HL-60 (cell line): ENCODE data around the gene CALHM2.

Source experiments
- DNase-seq, 2 experiments: peaks; one replicate each; pipeline ENCODE4 v3.0.0-alpha.2; 2010 to 2020; ENCODE audit warnings: low read depth in 1 of 2, low spot score in 1 of 2
- H3K27ac ChIP-seq: fragments of 250-450 bp; sonication (Bioruptor Pico); replicated peaks from 2 replicates; pipeline ENCODE4 v1.5.1; 2020; ENCODE audit warnings: mild to moderate bottlenecking, moderate library complexity
- H3K27me3 ChIP-seq: fragments of 250-450 bp; sonication (Bioruptor Pico); 2 replicates; pipeline ENCODE4 v1.5.1; 2021; ENCODE audit warnings: mild to moderate bottlenecking, moderate library complexity; ENCODE audit not compliant: insufficient read depth, poor library complexity, severe bottlenecking
- H3K4me3 ChIP-seq: replicated peaks from 2 replicates; pipeline ENCODE4 v1.5.1; 2011; ENCODE audit warnings: mild to moderate bottlenecking, control low read depth, low read length; ENCODE audit not compliant: insufficient read depth
- GABPA ChIP-seq: IDR thresholded peaks from 2 replicates; pipeline ENCODE4 v1.6.1; 2012; ENCODE audit warnings: low read depth
- POLR2AphosphoS5 ChIP-seq: IDR thresholded peaks from 2 replicates; pipeline ENCODE4 v1.6.1; 2012; ENCODE audit warnings: low read depth
- SPI1 ChIP-seq: IDR thresholded peaks from 2 replicates; pipeline ENCODE4 v1.6.1; 2012; ENCODE audit warnings: low read depth, mild to moderate bottlenecking, borderline replicate concordance
- TF ChIP-seq, protein P1 (sequence below): IDR thresholded peaks from one replicate; pipeline ENCODE4 v1.5.1; 2011; ENCODE audit warnings: low read length, control low read depth, inconsistent platforms; ENCODE audit not compliant: insufficient read depth
- TF ChIP-seq, protein P2 (sequence below): IDR thresholded peaks from 2 replicates; pipeline ENCODE4 v1.6.1; 2012; ENCODE audit warnings: low read depth; ENCODE audit not compliant: insufficient replicate concordance

CALHM2 gene

DNA sequence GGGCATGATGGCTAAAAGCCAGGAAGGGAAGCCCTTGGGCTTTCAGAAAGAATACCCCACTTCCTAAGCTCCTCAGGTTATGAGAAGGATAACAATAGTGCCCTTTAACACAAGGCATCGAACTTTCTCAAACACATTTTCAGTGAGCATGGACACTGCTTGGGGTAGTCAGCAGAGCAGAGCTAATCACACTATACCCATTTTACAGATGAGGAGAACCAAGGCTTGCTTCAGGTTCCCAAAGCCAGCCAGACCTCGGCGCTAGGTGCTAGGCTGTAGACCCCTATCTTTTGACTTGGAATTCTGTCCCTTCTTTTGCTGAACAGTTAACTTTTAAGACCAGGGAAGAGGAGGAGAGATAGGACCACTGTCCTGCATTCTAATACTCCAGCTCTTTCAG lies 43.2 kb upstream of the CALHM2 start:
- Histone ChIP-seq H3K4me3 (no peak overlapping the region), H3K27me3 (peaks cover 38% of the 10 kb centered on the region), H3K27ac (no peak overlapping the region)
- TF ChIP-seq, protein P1, sequence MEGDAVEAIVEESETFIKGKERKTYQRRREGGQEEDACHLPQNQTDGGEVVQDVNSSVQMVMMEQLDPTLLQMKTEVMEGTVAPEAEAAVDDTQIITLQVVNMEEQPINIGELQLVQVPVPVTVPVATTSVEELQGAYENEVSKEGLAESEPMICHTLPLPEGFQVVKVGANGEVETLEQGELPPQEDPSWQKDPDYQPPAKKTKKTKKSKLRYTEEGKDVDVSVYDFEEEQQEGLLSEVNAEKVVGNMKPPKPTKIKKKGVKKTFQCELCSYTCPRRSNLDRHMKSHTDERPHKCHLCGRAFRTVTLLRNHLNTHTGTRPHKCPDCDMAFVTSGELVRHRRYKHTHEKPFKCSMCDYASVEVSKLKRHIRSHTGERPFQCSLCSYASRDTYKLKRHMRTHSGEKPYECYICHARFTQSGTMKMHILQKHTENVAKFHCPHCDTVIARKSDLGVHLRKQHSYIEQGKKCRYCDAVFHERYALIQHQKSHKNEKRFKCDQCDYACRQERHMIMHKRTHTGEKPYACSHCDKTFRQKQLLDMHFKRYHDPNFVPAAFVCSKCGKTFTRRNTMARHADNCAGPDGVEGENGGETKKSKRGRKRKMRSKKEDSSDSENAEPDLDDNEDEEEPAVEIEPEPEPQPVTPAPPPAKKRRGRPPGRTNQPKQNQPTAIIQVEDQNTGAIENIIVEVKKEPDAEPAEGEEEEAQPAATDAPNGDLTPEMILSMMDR: no peak
- TF ChIP-seq, protein P2, sequence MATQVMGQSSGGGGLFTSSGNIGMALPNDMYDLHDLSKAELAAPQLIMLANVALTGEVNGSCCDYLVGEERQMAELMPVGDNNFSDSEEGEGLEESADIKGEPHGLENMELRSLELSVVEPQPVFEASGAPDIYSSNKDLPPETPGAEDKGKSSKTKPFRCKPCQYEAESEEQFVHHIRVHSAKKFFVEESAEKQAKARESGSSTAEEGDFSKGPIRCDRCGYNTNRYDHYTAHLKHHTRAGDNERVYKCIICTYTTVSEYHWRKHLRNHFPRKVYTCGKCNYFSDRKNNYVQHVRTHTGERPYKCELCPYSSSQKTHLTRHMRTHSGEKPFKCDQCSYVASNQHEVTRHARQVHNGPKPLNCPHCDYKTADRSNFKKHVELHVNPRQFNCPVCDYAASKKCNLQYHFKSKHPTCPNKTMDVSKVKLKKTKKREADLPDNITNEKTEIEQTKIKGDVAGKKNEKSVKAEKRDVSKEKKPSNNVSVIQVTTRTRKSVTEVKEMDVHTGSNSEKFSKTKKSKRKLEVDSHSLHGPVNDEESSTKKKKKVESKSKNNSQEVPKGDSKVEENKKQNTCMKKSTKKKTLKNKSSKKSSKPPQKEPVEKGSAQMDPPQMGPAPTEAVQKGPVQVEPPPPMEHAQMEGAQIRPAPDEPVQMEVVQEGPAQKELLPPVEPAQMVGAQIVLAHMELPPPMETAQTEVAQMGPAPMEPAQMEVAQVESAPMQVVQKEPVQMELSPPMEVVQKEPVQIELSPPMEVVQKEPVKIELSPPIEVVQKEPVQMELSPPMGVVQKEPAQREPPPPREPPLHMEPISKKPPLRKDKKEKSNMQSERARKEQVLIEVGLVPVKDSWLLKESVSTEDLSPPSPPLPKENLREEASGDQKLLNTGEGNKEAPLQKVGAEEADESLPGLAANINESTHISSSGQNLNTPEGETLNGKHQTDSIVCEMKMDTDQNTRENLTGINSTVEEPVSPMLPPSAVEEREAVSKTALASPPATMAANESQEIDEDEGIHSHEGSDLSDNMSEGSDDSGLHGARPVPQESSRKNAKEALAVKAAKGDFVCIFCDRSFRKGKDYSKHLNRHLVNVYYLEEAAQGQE: no peak
- no peak for TF ChIP-seq GABPA
- TF ChIP-seq SPI1: no peak
- no peak for TF ChIP-seq POLR2AphosphoS5
- no peak for DNase-seq

DNA sequence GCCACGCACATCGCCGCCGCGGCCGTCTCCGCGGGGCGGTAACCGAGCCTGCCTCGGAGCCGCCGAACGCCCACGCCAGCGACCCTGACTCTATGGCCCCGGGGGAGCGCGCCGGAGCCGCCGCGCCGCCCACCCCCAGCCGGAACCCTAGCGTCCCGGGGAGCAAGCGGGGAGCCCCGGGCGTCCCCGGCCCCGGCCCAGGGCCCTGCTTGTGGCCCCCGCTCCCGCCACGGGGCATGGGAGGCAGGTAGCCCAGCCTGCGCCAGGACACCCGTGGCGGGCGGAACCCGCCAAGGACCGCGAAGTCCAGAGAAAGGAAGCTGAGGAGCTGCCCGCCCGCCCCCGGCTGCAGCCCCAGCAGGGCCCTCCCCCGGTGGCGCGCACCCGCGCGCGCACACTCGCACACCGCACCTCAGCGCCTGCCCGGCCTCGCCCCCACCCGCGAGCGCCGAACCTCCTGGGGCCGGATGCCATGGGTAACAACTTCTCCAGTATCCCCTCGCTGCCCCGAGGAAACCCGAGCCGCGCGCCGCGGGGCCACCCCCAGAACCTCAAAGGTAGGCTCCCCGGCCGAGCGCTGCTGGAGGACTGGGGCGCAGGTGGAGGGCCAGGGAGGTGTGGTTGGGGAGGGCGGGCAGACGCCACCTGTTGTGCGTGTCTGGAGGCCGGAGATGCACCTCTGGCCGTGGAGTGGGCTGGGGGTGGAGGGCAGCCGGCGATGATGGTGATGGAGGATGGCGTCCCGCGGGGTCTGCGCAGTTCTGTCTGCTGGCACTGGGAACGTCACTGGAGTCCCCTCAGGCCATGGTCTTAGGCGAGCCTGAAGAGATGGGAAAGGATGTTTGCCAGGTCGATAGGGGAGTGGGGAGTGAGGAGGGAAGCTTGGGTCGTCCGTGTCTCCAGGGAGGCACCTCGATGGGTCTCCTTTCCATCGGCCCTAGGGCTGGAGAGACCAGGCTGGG lies 42.0 kb upstream of the CALHM2 start:
- H3K27ac ChIP-seq: no peak overlapping the region
- peaks cover 36% of the 10 kb centered on the region for H3K27me3 ChIP-seq
- no peak for TF ChIP-seq POLR2AphosphoS5
- TF ChIP-seq SPI1: no peak
- TF ChIP-seq, protein P2: no peak
- TF ChIP-seq, protein P1: no peak
- no peak for TF ChIP-seq GABPA
- H3K4me3 ChIP-seq: peak overlapping the region; percentile 37
- DNase-seq: peak in 1 of 2 experiments; percentile 27

DNA sequence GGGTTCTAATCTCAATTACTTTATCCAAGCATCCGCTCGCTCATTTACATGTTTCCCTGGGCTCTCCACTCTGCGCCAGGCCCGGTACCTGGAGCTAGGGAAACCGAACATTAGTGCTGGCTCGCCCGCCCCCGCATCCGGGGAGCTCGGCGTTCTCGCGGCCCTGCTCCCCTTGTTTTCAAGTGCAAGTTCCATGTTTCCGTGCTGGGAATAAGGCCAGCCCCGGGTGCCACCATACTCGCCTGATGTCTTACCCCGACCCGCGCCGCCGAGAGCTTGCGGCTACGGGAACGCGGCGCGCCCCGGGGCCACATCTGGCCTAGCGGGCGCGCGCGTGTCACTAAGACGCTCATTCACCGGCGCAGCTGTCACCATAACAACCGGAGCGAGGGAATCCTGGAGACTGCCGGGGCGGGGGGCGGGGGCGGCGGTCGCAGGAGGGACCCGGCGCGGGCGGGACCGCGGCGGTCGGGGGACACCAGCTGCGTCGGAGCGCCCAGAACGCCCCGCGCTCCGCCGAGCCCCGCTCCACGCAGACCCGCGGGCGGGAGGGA lies 41.3 kb upstream of the CALHM2 start, which contains the start of gene NEURL1:
Gene NEURL1, plus strand, starts transcription at position 344 of the 554 bp plus-strand sequence. CDS start 683 bp downstream, outside the sequence.
- Histone ChIP-seq H3K27me3 (peaks cover 36% of the 10 kb centered on the region), H3K4me3 (peak within 1 kb of the TSS; percentile 37), H3K27ac (no peak within 1 kb of the TSS)
- no peak for TF ChIP-seq GABPA
- TF ChIP-seq, protein P1: no peak
- TF ChIP-seq SPI1: no peak
- TF ChIP-seq POLR2AphosphoS5: no peak
- TF ChIP-seq, protein P2: no peak
- DNase-seq: no peak
